GM20431 (cell line): ENCODE data around the gene SLC25A6.
"Not testable (repeated sequence)": the region's sequence is repeated elsewhere in the genome, so short reads cannot be mapped to it uniquely, and the experiment has no call there.

Experiments
- in situ Hi-C: fragments of 300-500 bp; cut with MseI, MboI; formaldehyde crosslinking; loops from one replicate; pipeline ENCODE4 v1.15.0; 2020; ENCODE audit warnings: low sequenced_read_pairs; ENCODE audit not compliant: unreplicated experiment

The SLC25A6 gene

GRCh38 chrX:1391707-1392375 lies at the start of gene SLC25A6:
Gene SLC25A6, minus strand, starts transcription at chrX:1392113. Its CDS starts 104 bp downstream, at chrX:1392009.
- in situ Hi-C loops: no loop called here

- in situ Hi-C loops: no loop called here
These were observed 48.6 kb upstream of the SLC25A6 start for GRCh38 chrX:1440506-1440905.

GRCh38 chrX:1435241-1435895 lies 43.5 kb upstream of the SLC25A6 start:
- in situ Hi-C loops: no loop called here

- in situ Hi-C loops: no loop called here
These were observed 42.9 kb upstream of the SLC25A6 start for GRCh38 chrX:1434871-1435240.

GRCh38 chrX:1433646-1434357 lies 41.9 kb upstream of the SLC25A6 start:
- in situ Hi-C loops: no loop called here

- in situ Hi-C loops: no loop called here
These were observed 38.5 kb upstream of the SLC25A6 start for GRCh38 chrX:1430451-1430850.

GRCh38 chrX:1427756-1428155 lies 35.8 kb upstream of the SLC25A6 start:
- in situ Hi-C loops: no loop called here

- in situ Hi-C loops: not testable (repeated sequence)
These were observed 34.4 kb upstream of the SLC25A6 start for GRCh38 chrX:1426321-1426720.

- in situ Hi-C loops: no loop called here
These were observed 33.5 kb upstream of the SLC25A6 start for GRCh38 chrX:1425381-1425780.

GRCh38 chrX:1424147-1424851 lies 32.4 kb upstream of the SLC25A6 start:
- in situ Hi-C loops: no loop called here

- in situ Hi-C loops: no loop called here
These were observed 31.3 kb upstream of the SLC25A6 start for GRCh38 chrX:1423215-1423614.

GRCh38 chrX:1422135-1422465 lies 30.2 kb upstream of the SLC25A6 start:
- in situ Hi-C loops: no loop called here

- in situ Hi-C loops: no loop called here
These were observed 29.7 kb upstream of the SLC25A6 start for GRCh38 chrX:1421433-1422134.

- in situ Hi-C loops: no loop called here
These were observed 28.5 kb upstream of the SLC25A6 start for GRCh38 chrX:1420371-1420770.

GRCh38 chrX:1419545-1420355 lies 27.8 kb upstream of the SLC25A6 start:
- in situ Hi-C loops: no loop called here

- in situ Hi-C loops: no loop called here
These were observed 27.1 kb upstream of the SLC25A6 start for GRCh38 chrX:1418901-1419544.

- in situ Hi-C loops: no loop called here
These were observed 26.2 kb upstream of the SLC25A6 start for GRCh38 chrX:1417921-1418771.
